HUDEP-2 (cell line): ENCODE data around the gene SUSD1.
A peak's percentile ranks its signal among the peaks of the same experiment; 100 is the strongest.

Experiments
- DNase-seq, 76 experiments: peaks; one replicate each; lab custom pipeline; 2025; ENCODE audit not compliant: unreplicated experiment in 76 of 76; lab: John Stamatoyannopoulos, UW

The SUSD1 gene

DNA sequence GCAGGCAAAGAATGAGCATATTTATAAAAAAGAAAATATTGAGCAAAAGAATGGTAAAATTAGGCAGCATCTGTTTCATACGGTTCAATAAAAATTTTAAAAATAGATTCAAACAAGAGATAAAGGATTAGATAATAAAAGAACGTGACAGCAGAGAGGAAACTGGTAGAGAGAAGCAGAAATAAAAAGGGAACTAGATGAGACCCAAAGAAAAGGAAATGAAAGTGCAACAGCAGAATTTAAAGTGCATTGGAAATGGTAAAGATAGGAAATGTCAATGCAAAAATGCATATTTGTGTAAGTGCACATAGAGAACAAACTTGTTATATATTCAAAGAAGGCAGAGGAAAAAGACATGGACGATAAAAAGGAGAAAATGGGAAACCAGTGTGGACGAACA, 70.2 kb downstream of the SUSD1 start:
- DNase-seq = no peak

GRCh38 chr9:112104401-112104800, 70.7 kb downstream of the SUSD1 start:
- no peak for DNase-seq

- no peak for DNase-seq
Observed at GRCh38 chr9:112103405-112103804, 71.7 kb downstream of the SUSD1 start.

DNA sequence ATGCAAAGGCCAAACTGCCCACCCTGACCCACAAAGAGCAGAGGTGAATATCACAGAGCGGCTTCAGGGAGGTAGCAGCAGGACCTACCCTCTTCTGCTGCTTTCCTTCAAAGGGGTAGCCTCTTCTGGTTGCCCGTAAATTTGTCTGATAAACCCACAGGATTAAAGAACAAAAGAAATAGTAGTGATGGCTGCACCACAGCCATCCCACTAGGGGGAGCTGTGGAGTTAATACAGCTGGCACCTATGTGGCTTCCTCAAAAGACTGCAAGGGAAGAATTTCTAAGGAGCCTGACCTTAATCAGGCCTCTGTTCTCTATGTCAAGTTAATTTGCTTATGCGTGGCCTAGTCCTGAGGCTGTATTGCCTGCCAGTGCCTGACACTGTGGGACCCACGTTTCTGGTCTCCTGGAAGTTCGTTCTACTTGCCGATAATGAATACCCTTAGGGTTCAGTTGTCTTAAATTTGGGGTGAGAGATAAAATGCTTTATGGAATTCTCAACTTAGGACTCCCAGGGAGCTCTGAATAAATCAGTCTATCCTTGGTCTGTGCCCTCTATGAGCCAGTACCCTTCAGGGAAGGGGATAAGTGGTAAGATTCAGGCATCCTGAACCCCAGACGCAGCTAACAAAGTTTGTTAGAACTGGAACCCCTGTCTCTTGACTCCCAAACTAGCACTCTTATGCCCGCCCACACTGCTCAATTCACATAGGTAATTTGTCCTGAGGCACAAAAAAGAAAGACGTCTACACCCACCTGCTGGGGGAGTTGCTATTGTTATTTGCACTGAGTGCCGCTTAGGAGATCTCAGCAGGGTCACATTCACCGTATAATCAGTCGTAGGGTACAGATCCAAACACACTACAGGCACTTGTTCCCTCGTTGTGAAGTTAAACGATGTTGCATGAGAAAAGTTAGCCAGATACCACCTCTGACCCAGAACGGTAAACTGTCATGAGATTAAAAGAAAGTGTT, 77.1 kb downstream of the SUSD1 start:
- peak in 64 of 76 experiments; percentile 7 to 79 (median 48) for DNase-seq

DNA sequence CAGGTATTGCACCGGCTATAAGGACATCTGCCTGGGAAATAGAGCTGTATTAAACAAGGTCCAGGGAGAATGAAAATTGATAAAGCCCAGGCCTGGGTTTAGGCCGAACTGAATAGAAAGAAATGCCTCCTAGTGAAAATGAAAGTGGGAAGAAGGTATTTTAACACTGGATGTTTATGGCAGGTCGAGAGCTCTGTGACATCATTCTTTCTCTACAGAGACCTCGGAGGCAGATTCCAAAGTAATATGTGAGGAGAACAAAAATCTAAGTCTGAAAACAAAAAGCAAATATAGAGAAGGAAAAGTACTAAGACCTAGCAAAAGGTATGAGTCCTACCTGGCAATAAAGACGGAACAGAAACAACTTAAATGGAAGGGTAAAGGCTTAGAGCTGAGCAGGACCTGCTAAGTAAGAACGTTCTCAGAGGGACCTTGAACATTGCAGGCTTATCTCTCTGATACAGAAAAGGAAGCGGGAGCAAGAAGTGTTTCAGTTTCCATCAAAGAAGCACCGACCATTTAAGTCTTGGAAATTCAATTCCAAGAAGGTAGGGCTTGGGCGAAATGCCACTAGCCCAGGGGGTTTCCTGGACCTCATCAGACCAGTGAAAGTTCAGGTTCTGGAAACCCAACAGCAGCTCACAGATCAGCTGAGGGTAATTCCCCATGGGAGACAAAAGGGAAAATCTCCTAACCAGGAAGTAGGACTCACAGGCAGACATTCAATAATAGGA, 80.0 kb downstream of the SUSD1 start:
- DNase-seq = peak in 4 of 76 experiments; percentile 3 to 38 (median 11)

DNA sequence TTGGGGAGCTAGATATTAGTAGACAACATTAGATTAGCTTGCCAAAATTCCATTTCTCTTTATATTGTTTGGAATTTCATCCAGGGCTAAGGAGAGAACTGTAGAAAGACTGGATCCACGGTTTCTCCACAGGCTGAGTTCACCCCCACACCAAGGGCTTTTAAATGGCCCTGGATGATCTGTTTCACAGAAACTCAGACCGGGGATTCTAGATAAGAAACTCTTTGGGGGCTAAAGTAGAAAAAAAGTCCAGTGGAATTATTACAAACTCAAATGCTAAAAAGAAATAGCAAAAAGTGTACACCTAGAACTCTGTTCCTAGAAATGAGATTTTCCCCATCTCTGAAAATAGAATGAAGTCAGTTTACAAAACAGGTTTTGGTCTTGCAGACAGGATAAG, 80.9 kb downstream of the SUSD1 start:
- DNase-seq = no peak

DNA sequence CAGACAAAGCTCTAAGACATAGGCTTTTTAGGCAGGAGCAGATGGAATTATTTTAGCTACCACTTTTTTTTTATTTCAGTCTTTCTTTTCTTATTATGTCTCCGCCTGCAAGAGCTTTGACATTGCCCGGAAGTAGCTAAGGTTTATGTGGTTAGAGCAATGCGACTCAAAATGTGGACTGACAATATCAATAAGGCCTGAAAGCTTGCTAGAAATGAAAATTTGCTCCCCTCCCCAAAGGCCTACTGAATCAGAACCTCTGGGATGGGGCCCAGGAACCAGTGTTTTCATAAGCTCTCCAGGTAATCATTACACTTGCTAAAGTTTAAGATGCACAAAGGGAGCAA, 81.3 kb downstream of the SUSD1 start:
- no peak for DNase-seq

DNA sequence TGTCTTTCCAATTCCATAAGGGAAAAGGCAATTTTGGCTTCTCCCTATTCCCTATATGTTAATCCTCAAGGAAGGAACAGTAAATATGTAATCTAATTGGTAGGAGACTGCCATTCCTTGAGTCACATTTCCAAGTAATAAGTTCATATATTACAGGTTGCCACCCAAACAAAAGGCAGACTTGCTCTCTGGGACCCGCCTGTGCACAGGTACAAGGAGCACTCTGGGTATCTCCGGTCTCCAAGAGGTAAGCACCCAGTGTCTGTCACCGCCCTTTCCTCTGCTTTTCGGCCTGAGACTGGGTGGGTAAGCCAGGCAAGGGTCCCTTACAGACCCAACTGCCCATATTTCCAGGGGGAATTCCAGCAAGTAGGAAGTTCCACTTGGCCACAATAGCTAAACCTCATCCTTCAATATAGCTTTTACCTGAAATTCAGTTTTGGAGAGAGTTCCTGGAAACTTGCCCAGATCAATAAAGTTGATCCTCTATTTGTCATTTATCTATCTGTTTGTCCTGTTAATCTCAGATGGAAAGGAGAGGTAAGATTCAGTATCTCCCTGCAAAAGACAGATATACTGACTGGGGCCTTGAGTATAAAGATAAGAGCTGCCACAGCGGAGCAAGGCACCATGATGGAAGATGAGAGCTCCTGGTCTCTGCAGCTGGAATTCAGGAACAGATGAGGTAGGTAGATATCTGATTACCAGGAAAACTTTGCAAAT, 81.8 kb downstream of the SUSD1 start:
- peak in 4 of 76 experiments; percentile 13 to 45 (median 24) for DNase-seq

- DNase-seq = peak in 1 of 76 experiments; percentile 7
Observed at GRCh38 chr9:112091810-112092209, 83.3 kb downstream of the SUSD1 start.

DNA sequence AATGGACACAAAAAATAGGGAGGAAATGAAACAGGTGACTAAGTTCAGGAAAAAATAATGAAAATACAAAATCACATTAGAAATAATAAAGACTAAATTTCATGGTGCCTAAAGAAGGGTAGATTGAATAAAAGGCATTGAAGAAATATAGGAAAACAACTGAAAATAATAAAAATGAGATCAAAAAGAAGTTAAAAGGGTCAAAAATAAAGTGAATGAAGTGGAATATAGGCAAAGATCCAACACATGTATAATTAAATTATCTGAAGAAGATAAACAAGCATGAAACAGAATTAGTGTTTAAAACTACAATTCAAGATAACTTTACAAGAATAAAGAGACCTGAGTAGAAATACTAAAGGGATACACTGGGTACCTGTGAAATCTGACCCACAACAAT, 87.6 kb downstream of the SUSD1 start:
- no peak for DNase-seq

DNA sequence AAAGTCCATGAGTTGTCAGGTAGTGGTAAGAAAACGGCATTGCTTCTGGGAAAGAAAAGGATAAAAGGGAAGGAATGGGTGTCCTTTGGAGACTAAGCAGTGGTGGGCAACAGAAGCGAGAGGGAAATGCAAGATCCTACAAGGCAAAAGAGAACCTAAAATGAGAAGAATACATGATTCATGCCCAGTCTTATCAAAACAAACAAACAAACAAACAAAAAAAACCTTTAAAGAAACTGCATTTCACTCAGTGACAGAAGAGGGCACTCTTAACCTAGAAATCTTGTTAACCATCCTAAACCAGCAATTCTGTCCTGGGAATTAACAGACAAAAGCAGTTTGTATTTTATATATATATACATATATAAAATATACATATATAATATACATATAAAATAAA, 88.5 kb downstream of the SUSD1 start:
- peak in 3 of 76 experiments; percentile 4 to 10 (median 4) for DNase-seq

DNA sequence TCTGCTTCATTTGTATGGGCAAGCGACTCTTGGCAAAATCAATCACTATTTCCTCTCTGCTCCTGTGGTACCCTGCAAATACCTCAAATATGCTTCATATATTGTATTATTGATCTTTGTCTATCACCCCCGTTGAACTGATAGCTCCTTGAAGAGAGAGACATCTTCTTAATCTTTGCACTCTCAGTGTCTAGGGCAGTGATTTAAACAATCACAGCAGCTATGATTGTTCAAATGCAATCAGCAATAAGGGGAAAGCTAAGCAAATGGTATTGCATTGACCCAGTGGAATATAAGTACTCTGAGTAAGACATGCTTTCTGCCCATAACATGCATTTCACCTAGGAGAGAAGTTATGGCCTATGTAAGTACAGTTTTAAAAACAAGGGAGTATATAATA, 90.2 kb downstream of the SUSD1 start:
- no peak for DNase-seq

DNA sequence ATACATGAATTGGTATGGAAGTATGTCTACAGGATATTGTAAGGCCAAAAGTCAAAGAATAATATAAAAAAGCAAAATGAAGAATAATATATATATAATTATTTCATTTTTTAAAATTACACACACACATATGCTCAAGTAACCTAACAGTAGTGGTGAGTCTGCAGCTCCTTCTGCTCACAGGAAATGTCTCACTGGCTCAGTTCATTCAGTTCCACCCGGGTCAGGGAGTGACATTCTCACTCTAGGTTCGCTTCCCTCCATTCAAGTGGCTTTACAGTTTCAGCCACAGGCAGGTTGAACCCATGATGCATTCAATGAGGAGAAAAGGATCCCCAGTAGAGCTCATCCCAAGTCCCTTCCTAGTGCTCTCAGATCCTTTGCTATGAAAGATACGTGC, 90.8 kb downstream of the SUSD1 start:
- DNase-seq = no peak

DNA sequence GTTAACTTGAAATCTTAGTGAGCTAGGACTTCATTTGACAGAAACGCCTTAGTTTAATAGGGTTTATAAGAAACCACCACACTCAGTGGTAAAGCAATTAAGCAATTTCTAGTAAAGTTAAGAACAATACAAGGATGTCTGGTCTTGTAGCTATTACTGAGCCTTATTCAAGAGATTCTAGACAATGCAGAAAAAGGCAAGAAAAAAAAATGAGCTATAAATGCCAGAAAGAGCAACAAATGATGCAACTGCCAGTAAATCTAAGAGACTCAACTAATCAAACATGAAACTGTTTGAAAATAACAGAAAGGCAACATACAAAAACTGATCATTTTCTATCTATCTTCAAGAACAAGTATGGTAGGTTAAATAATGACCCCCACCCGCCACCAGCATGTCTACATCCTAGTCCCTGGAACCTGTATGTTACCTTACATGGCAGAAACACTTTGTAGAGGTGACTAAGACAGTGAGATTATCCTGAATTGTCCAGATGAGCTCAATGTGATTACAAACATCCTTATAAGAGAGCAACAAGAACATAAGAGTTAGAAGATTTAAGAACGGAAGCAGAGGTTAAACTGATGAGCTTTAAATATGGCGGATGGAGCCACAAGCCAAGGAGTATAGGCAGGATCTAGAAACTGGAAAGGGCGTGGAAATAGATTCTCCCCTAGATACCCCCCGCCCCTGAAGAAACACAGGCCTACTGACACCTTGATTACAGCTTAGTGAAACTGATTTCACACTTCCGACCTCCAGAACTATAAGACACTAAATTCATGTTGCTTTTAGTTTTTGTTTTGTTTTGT, 93.0 kb downstream of the SUSD1 start:
- no peak for DNase-seq

- DNase-seq = no peak
Observed at GRCh38 chr9:112080831-112081542, 94.1 kb downstream of the SUSD1 start.

DNA sequence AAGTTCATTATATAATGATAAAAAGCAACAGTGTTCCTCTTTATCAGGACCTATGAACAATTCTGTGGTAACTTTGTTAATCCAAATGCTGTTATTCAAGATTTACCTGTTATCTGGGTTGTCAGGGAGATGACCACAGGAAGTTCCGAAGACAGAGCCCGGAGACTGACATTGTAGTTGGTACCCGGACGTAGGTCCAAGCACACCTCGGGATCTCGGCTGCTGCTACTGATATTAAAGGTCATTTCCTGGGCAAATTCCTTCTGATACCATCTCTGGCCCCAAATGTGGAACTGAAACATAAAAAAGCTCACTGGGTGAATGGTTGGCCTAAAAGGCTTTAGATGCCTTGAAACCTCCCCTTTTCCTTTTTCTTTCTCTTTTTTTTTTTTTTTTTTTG, 96.7 kb downstream of the SUSD1 start:
- no peak for DNase-seq

DNA sequence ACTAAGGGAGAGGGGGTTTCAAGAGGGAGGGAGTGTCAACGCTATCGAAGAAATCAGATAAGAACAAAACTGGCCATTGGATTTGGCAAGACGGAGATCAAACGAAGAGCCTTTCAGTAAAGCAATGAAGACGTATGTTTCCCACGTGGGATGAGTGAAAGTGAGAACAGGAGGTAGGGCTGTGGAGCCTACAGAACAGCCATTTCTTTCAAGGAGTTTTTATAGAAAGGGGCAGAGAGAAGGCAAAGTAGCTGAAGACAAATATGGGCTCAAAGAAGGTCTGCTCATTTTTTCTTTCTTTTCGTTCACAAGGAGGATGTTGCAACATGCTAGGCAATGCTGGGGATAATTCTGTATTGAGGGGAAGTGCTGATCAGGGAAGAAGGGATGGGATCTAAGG, 98.3 kb downstream of the SUSD1 start:
- DNase-seq = no peak

DNA sequence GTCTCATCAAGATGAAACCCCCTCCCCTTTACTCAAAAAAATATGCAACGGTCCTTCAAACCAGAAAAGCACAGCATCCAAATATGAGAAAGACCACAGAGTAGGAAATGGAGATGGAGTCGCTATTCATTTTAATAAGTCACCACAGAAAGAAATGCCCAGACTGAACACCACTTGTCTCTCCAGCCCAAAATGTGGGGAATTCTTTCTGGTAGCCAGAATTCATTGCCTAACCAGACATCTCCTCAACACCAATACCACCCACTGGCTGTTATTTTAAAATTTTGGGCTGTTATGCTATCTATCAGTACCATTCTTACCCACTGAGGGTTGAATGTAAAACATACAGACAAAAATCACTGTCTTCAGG, 100.1 kb downstream of the SUSD1 start:
- DNase-seq = no peak

GRCh38 chr9:112074250-112075008, 100.7 kb downstream of the SUSD1 start:
- peak in 48 of 76 experiments; percentile 2 to 65 (median 34) for DNase-seq
